Tibial nerve (tissue), 4 donors: ENCODE measurements around the gene GPR62.

Source experiments
- EP300 ChIP-seq, 2 donors: sonication (generic); formaldehyde crosslinking; IDR thresholded peaks; one replicate each; pipeline ENCODE4 v1.6.1; 2017; ENCODE audit warnings: antibody characterized with exemption in 2 of 2, mild to moderate bottlenecking in 1 of 2
- POLR2A ChIP-seq, 2 donors: fragments of 450-650 bp; IDR thresholded peaks; one replicate each; pipeline ENCODE4 v1.6.1; 2017; ENCODE audit warnings: antibody characterized with exemption in 2 of 2, mild to moderate bottlenecking in 2 of 2, moderate library complexity in 2 of 2
- TF ChIP-seq, protein P1 (sequence below), 5 experiments: fragments of 200-600 bp in 3 of 5; fragments of 450-650 bp in 2 of 5; sonication (generic) in 3 of 5; IDR thresholded peaks; one replicate each; pipeline ENCODE4 v1.5.1; 2016 to 2019; ENCODE audit warnings: antibody characterized with exemption in 5 of 5, mild to moderate bottlenecking in 3 of 5, moderate library complexity in 2 of 5

DNA sequence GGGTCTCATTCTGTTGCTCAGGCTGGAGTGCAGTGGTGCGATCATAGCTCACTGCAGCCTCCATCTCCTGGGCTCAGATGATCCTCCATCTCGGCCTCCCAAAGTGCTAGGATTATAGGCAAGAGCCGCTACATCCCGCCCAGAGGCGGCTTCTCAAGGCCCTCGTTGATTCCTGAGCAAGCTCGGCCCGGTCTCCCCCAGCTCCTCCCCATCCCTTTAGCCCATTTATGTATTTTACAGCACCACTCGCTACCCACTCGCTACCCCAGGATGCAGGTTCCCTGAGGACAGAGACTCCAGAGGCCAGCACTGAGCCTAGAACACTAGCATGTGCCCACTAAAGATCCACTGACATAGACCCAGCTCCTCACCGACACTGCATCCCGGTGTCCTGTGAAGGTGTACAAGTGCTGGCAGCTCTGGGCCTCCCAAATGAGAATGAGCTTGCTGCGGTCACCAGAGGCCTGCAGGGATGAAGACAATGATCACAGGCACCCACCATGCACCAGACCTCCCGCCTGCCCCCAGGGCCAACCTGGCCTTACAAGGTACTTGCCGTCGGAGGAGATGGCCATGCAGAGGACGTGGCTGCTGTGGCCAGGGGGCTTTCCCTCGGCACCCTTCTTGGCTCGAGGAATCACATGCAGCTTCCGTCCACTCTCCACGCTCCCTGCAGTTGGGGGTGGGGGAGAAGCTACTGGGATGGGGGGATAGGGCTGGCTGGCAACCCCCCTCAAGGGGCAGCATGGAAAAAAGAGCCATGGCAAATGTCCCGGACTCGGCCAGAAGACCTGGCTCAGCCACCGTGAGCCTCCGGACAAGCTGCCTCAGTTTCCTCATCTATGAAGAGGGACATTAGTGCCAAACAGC lies 19.1 kb upstream of the GPR62 start:
- TF ChIP-seq, protein P1, sequence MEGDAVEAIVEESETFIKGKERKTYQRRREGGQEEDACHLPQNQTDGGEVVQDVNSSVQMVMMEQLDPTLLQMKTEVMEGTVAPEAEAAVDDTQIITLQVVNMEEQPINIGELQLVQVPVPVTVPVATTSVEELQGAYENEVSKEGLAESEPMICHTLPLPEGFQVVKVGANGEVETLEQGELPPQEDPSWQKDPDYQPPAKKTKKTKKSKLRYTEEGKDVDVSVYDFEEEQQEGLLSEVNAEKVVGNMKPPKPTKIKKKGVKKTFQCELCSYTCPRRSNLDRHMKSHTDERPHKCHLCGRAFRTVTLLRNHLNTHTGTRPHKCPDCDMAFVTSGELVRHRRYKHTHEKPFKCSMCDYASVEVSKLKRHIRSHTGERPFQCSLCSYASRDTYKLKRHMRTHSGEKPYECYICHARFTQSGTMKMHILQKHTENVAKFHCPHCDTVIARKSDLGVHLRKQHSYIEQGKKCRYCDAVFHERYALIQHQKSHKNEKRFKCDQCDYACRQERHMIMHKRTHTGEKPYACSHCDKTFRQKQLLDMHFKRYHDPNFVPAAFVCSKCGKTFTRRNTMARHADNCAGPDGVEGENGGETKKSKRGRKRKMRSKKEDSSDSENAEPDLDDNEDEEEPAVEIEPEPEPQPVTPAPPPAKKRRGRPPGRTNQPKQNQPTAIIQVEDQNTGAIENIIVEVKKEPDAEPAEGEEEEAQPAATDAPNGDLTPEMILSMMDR (IDR thresholded peaks at IDR 0.05), result no peak
- TF ChIP-seq EP300 (IDR thresholded peaks at IDR 0.05) (no peak), POLR2A (IDR thresholded peaks at IDR 0.05) (no peak)
